Fibroblast of lung (primary cell): ENCODE measurements around the gene CCDC47. TPM values are rescaled to one million over a fixed set of nuclear protein-coding genes. Genes with fewer than 3 reads are reported as not detected.
A peak's percentile ranks its signal among the peaks of the same experiment; 100 is the strongest.

Experiments
- DNase-seq, 2 donors: peaks; one replicate each; pipeline versions ENCODE4 v3.0.0 to v3.0.0-alpha.2; 2010; ENCODE audit warnings: low read depth in 2 of 2
- H2AFZ ChIP-seq: 2 replicates; pipeline ENCODE4 v1.5.1; 2012; ENCODE audit warnings: low read length, control low read depth, inconsistent platforms
- H3K27ac ChIP-seq: 2 replicates; pipeline ENCODE4 v1.5.1; 2011; ENCODE audit warnings: low read length, control low read depth; ENCODE audit not compliant: insufficient read depth
- H3K27me3 ChIP-seq: 2 replicates; pipeline ENCODE4 v1.5.1; 2011; ENCODE audit warnings: mild to moderate bottlenecking, low read length; ENCODE audit not compliant: control insufficient read depth, insufficient read depth
- H3K36me3 ChIP-seq: 2 replicates; pipeline ENCODE4 v1.5.1; 2011; ENCODE audit warnings: low read length; ENCODE audit not compliant: control insufficient read depth, insufficient read depth
- H3K4me1 ChIP-seq: 2 replicates; pipeline ENCODE4 v1.5.1; 2011; ENCODE audit warnings: low read length; ENCODE audit not compliant: control insufficient read depth, insufficient read depth; ENCODE audit errors: extremely low read depth
- H3K4me2 ChIP-seq: 2 replicates; pipeline ENCODE4 v1.5.1; 2011; ENCODE audit warnings: low read length, control low read depth; ENCODE audit not compliant: insufficient read depth; ENCODE audit errors: extremely low read depth
- H3K4me3 ChIP-seq, 4 experiments: fragments of 200-600 bp in 1 of 4; sonication (generic) in 1 of 4; replicated peaks in 1 of 4; 2 replicates each; pipeline ENCODE4 v1.5.1; 2011 to 2016; ENCODE audit warnings: low read length in 4 of 4, low read depth in 3 of 4, mild to moderate bottlenecking in 3 of 4, control low read depth in 2 of 4, inconsistent platforms in 1 of 4, mixed read lengths in 1 of 4; ENCODE audit not compliant: insufficient read depth in 1 of 4; ENCODE audit errors: control extremely low read depth in 1 of 4
- H3K79me2 ChIP-seq: 2 replicates; pipeline ENCODE4 v1.5.1; 2012; ENCODE audit warnings: mild to moderate bottlenecking, low read length, inconsistent platforms; ENCODE audit not compliant: control insufficient read depth, insufficient read depth
- H3K9ac ChIP-seq: 2 replicates; pipeline ENCODE4 v1.5.1; 2011; ENCODE audit warnings: mild to moderate bottlenecking, low read length, control low read depth; ENCODE audit not compliant: insufficient read depth
- H3K9me3 ChIP-seq: 2 replicates; pipeline ENCODE4 v1.5.1; 2012; ENCODE audit warnings: low read depth, low read length; ENCODE audit not compliant: control insufficient read depth, insufficient read depth
- H4K20me1 ChIP-seq: 2 replicates; pipeline ENCODE4 v1.5.1; 2011; ENCODE audit warnings: low read length; ENCODE audit not compliant: control insufficient read depth, insufficient read depth; ENCODE audit errors: extremely low read depth
- CTCF ChIP-seq, 2 donors: IDR thresholded peaks in 1 of 2; conservative IDR thresholded peaks in 1 of 2; 1 replicate in 1 of 2; 2 replicates in 1 of 2; pipeline ENCODE4 v1.5.1; 2011 to 2012; ENCODE audit warnings: low read length in 2 of 2, control low read depth in 1 of 2, inconsistent platforms in 1 of 2, low read depth in 1 of 2, mild to moderate bottlenecking in 1 of 2
- EZH2 ChIP-seq: IDR thresholded peaks from 2 replicates; pipeline ENCODE4 v1.5.1; 2012; ENCODE audit warnings: low read length, control low read depth, mild to moderate bottlenecking; ENCODE audit errors: missing control alignments
- polyA plus RNA-seq, 2 donors: library from polyadenylated mRNA; depleted of rRNA in 1 of 2; stranded (reverse) in 1 of 2; unstranded in 1 of 2; fragments of >200 nt; gene quantifications; 2 replicates each; pipeline ENCODE4 v1.2.1, GENCODE V29; 2011 to 2012; ENCODE audit warnings: missing spikeins in 1 of 2
- total RNA-seq: library from RNA; depleted of rRNA; stranded (reverse); fragments of >200 nt; gene quantifications from 2 replicates; pipeline ENCODE4 v1.2.1, GENCODE V29; 2014

The CCDC47 gene
- total and polyA plus RNA-seq, 2 donors (not counting 1 experiment from before 2014, with no cell fraction given) = 65.6 to 83.2 TPM

GRCh38 chr17:63718988-63719387, 54.4 kb downstream of the CCDC47 start:
- no peaks in the 10 kb centered on the region for H3K79me2 ChIP-seq
- H3K4me1 ChIP-seq = no peaks in the 10 kb centered on the region
- H4K20me1 ChIP-seq = no peaks in the 10 kb centered on the region
- no peak overlapping the region for H3K4me3 ChIP-seq
- TF ChIP-seq CTCF (conservative IDR thresholded peaks at IDR 0.05 in 1 of 2, IDR thresholded peaks at IDR 0.05 in 1 of 2; ENCODE audit: low read depth in 1 of 2, low read length in 2 of 2) = no peak
- TF ChIP-seq EZH2 = no peak
- no peak overlapping the region for H2AFZ ChIP-seq
- no peaks in the 10 kb centered on the region for H3K27me3 ChIP-seq
- no peak overlapping the region for H3K27ac ChIP-seq
- no peaks in the 10 kb centered on the region for H3K9me3 ChIP-seq
- DNase-seq = peak in 1 of 2 donors; percentile 21
- no peak overlapping the region for H3K9ac ChIP-seq
- no peak overlapping the region for H3K4me2 ChIP-seq
- H3K36me3 ChIP-seq = peaks cover 3% of the 10 kb centered on the region

GRCh38 chr17:63716426-63716825, 57.0 kb downstream of the CCDC47 start:
- DNase-seq = no peak
- Histone ChIP-seq H2AFZ (no peak overlapping the region), H3K4me3 (no peak overlapping the region), H4K20me1 (no peaks in the 10 kb centered on the region), H3K9ac (no peak overlapping the region), H3K27me3 (no peaks in the 10 kb centered on the region), H3K9me3 (no peaks in the 10 kb centered on the region), H3K27ac (no peak overlapping the region), H3K4me1 (no peaks in the 10 kb centered on the region), H3K79me2 (no peaks in the 10 kb centered on the region), H3K4me2 (no peak overlapping the region), H3K36me3 (peaks cover 3% of the 10 kb centered on the region)
- no peak for TF ChIP-seq EZH2
- no peak for TF ChIP-seq CTCF (conservative IDR thresholded peaks at IDR 0.05 in 1 of 2, IDR thresholded peaks at IDR 0.05 in 1 of 2; ENCODE audit: low read depth in 1 of 2, low read length in 2 of 2)

GRCh38 chr17:63714550-63715277, 58.7 kb downstream of the CCDC47 start:
- Histone ChIP-seq H3K4me3 (no peak overlapping the region), H4K20me1 (no peaks in the 10 kb centered on the region), H3K36me3 (peaks cover 4% of the 10 kb centered on the region), H3K27me3 (no peaks in the 10 kb centered on the region), H3K9ac (no peak overlapping the region), H3K27ac (no peak overlapping the region), H3K4me1 (no peaks in the 10 kb centered on the region), H3K79me2 (no peaks in the 10 kb centered on the region), H3K9me3 (no peaks in the 10 kb centered on the region), H2AFZ (no peak overlapping the region), H3K4me2 (no peak overlapping the region)
- peak; percentile 31 to 48 for DNase-seq
- TF ChIP-seq EZH2 = no peak
- TF ChIP-seq CTCF (conservative IDR thresholded peaks at IDR 0.05 in 1 of 2, IDR thresholded peaks at IDR 0.05 in 1 of 2; ENCODE audit: low read depth in 1 of 2, low read length in 2 of 2) = no peak
